Upper lobe of right lung (tissue), 1 donor: Measurements from ENCODE around the gene GRAMD1B. TPM values are rescaled to one million over a fixed set of nuclear protein-coding genes. Genes with fewer than 3 reads are reported as not detected.

Experiments used
- ATAC-seq: fragments of 200-7000 bp; cut with Tn5 transposase; one replicate; pipeline ENCODE4 v1.9.1; 2020; ENCODE audit warnings: mild to moderate bottlenecking, moderate library complexity
- DNase-seq: peaks from one replicate; pipeline ENCODE4 v3.0.0-alpha.2; 2020
- H3K27ac ChIP-seq: fragments of 200-600 bp; one replicate; pipeline ENCODE4 v1.8.0; 2022
- H3K27me3 ChIP-seq: fragments of 200-600 bp; one replicate; pipeline ENCODE4 v1.8.0; 2022; ENCODE audit warnings: mild to moderate bottlenecking
- H3K36me3 ChIP-seq: fragments of 200-600 bp; one replicate; pipeline ENCODE4 v1.8.0; 2022
- H3K4me1 ChIP-seq: fragments of 200-600 bp; one replicate; pipeline ENCODE4 v1.8.0; 2022
- H3K4me3 ChIP-seq: fragments of 200-600 bp; one replicate; pipeline ENCODE4 v1.8.0; 2022; ENCODE audit warnings: mild to moderate bottlenecking
- H3K9me3 ChIP-seq: fragments of 200-600 bp; one replicate; pipeline ENCODE4 v1.8.0; 2022
- intact Hi-C: fragments of 100-400 bp; cut with DNase I; formaldehyde crosslinking; loops from one replicate; pipeline ENCODE4 v1.11.0; 2022
- total RNA-seq: library from RNA; stranded (reverse); fragmentation: NEBNext Ultra II Directional; extraction: Animal tissue kit (Norgen Biotek cat#: 25700); gene quantifications from one replicate; pipeline ENCODE4 v1.2.1, GENCODE V29; 2021
- TF ChIP-seq, protein P1 (sequence below): fragments of 200-600 bp; IDR thresholded peaks from one replicate; pipeline ENCODE4 v1.8.0; 2022; ENCODE audit warnings: antibody characterized with exemption
- donor health status: DM: no; HTN: yes; CAD: no; lungs with severe emphysema.

The GRAMD1B gene
- total RNA-seq, 1 donor from 2014 or later: 4.8 TPM

DNA sequence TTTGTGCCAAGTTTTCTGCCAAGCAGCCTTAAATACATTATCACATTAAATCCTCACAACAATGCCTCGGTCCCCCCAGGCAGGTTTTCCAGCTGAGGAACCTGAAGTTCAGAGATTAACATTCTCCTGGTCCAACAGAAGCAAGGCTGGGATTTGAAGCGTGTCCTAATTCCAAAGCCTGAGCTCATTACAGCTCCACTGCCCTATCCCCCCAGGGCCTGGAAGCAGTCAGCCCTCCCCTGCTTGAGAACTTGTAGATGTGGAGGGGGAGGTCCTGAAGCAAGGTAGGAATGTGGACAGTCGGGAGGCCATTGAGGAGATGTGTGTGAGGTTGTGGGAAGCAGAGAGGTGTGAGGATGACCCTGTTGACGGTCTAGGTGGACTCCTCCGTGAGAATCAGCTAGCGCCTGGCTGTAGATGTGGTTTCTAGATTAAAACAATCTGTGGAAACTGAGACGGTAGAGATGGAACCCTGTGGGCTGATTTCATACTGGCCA lies 8.1 kb downstream of the GRAMD1B start:
- H3K36me3 ChIP-seq: no peaks in the 10 kb centered on the region
- no peak overlapping the region for H3K4me3 ChIP-seq
- ATAC-seq: no peak
- no peaks in the 10 kb centered on the region for H3K4me1 ChIP-seq
- intact Hi-C loops: no loop called here
- no peaks in the 10 kb centered on the region for H3K9me3 ChIP-seq
- H3K27ac ChIP-seq: no peak overlapping the region
- H3K27me3 ChIP-seq: no peaks in the 10 kb centered on the region
- no peak for DNase-seq
- TF ChIP-seq, protein P1, sequence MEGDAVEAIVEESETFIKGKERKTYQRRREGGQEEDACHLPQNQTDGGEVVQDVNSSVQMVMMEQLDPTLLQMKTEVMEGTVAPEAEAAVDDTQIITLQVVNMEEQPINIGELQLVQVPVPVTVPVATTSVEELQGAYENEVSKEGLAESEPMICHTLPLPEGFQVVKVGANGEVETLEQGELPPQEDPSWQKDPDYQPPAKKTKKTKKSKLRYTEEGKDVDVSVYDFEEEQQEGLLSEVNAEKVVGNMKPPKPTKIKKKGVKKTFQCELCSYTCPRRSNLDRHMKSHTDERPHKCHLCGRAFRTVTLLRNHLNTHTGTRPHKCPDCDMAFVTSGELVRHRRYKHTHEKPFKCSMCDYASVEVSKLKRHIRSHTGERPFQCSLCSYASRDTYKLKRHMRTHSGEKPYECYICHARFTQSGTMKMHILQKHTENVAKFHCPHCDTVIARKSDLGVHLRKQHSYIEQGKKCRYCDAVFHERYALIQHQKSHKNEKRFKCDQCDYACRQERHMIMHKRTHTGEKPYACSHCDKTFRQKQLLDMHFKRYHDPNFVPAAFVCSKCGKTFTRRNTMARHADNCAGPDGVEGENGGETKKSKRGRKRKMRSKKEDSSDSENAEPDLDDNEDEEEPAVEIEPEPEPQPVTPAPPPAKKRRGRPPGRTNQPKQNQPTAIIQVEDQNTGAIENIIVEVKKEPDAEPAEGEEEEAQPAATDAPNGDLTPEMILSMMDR: no peak

- Histone ChIP-seq H3K27ac (no peak overlapping the region), H3K36me3 (no peaks in the 10 kb centered on the region), H3K4me1 (no peaks in the 10 kb centered on the region), H3K27me3 (no peaks in the 10 kb centered on the region), H3K9me3 (no peaks in the 10 kb centered on the region), H3K4me3 (no peak overlapping the region)
- intact Hi-C loops: no loop called here
- TF ChIP-seq, protein P1: no peak
- ATAC-seq (no peak), DNase-seq (no peak)
Measured at GRCh38 chr11:123439616-123440015, 9.5 kb downstream of the GRAMD1B start.

- Histone ChIP-seq H3K4me1 (no peaks in the 10 kb centered on the region), H3K27me3 (no peaks in the 10 kb centered on the region), H3K36me3 (no peaks in the 10 kb centered on the region), H3K4me3 (no peak overlapping the region), H3K9me3 (no peaks in the 10 kb centered on the region), H3K27ac (no peak overlapping the region)
- ATAC-seq: no peak
- TF ChIP-seq, protein P1: no peak
- intact Hi-C loops: no loop called here
- DNase-seq: no peak
Measured at GRCh38 chr11:123441161-123441560, 11.1 kb downstream of the GRAMD1B start.

DNA sequence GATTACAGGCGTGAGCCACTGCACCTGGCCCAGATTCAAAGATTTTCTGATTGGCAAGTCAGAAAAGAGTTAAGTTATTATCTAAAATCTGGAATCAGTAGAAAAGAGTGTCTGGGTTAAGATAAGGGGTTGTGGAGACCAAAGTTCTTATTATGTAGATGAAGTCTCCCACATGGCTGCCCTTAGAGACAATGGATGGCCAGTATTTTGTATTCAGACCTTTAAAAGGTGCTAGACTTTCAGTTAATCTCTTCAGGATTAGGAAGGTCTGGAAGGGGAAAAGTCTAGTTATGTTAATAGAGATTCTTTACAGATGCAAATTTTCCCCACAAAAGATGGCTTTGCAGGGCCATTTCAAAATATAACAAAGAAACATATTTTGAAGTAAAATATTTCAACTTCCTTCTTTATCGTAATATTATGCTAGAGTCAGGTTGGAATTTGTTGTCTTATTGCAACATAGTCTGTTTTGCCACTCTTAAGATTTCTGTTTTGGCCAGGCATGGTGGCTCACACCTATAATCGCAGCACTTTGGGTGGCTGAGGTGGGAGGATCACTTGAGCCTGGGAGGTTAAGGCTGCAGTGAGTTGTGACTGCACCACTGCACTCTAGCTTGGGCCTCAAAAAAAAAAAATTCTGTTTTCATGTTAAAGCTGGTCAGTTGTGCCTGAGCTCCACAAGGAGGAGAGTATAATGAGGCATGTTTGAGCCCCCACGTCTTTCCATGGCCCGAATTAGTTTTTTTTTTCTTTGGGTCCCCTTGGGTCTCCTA lies 14.0 kb downstream of the GRAMD1B start:
- Histone ChIP-seq H3K36me3 (no peaks in the 10 kb centered on the region), H3K27me3 (no peaks in the 10 kb centered on the region), H3K9me3 (no peaks in the 10 kb centered on the region), H3K27ac (no peak overlapping the region), H3K4me3 (no peak overlapping the region), H3K4me1 (no peaks in the 10 kb centered on the region)
- no peak for DNase-seq
- no peak for ATAC-seq
- intact Hi-C loops: no loop called here
- TF ChIP-seq, protein P1: no peak

- Histone ChIP-seq H3K36me3 (no peaks in the 10 kb centered on the region), H3K9me3 (no peaks in the 10 kb centered on the region), H3K4me3 (no peak overlapping the region), H3K27ac (no peak overlapping the region), H3K4me1 (no peaks in the 10 kb centered on the region), H3K27me3 (no peaks in the 10 kb centered on the region)
- TF ChIP-seq, protein P1: no peak
- no peak for ATAC-seq
- intact Hi-C loops: no loop called here
- no peak for DNase-seq
Measured at GRCh38 chr11:123448823-123449222, 18.8 kb downstream of the GRAMD1B start.
